MCF 10A (cell line): ENCODE data around the gene BANP. TPM values are rescaled to one million over a fixed set of nuclear protein-coding genes. Genes with fewer than 3 reads are reported as not detected.
"Not testable (repeated sequence)": the region's sequence is repeated elsewhere in the genome, so short reads cannot be mapped to it uniquely, and the experiment has no call there.

Source experiments
- BruUV-seq: library from RNA; stranded (reverse); fragments of 400-500 nt; replicated peaks from 2 replicates; lab custom pipeline; 2021; lab: Mats Ljungman, UMichigan
- CTCF ChIA-PET: fragments of 300-600 bp; sonication (Branson Sonifier 250); formaldehyde crosslinking; extraction: SDS; loops from one replicate; lab custom pipeline; 2021; ENCODE audit warnings: antibody characterized with exemption, inconsistent platforms; lab: Yijun Ruan, JAX
- POLR2A ChIA-PET: fragments of 300-600, 350-650 bp; sonication (Branson Sonifier 250); formaldehyde crosslinking; extraction: SDS; loops from one replicate; lab custom pipeline; 2020; ENCODE audit warnings: antibody characterized with exemption, inconsistent platforms; lab: Yijun Ruan, JAX
- DNase-seq: peaks from one replicate; pipeline ENCODE4 v3.0.0-alpha.2; 2018; ENCODE audit not compliant: unreplicated experiment
- H3K27ac Mint-ChIP-seq: one replicate; pipeline ENCODE4 v1.8.0; 2022; ENCODE audit warnings: mild to moderate bottlenecking, low read depth, mixed read lengths; ENCODE audit not compliant: unreplicated experiment
- H3K27me3 Mint-ChIP-seq: one replicate; pipeline ENCODE4 v1.8.0; 2022; ENCODE audit warnings: mixed read lengths; ENCODE audit not compliant: insufficient read depth, unreplicated experiment
- H3K36me3 Mint-ChIP-seq: one replicate; pipeline ENCODE4 v1.8.0; 2022; ENCODE audit warnings: mild to moderate bottlenecking, moderate library complexity, mixed read lengths; ENCODE audit not compliant: insufficient read depth, unreplicated experiment
- H3K4me1 Mint-ChIP-seq: one replicate; pipeline ENCODE4 v1.8.0; 2022; ENCODE audit warnings: mixed read lengths; ENCODE audit not compliant: insufficient read depth, unreplicated experiment
- H3K4me3 Mint-ChIP-seq: one replicate; pipeline ENCODE4 v1.8.0; 2022; ENCODE audit warnings: mild to moderate bottlenecking, moderate library complexity, mixed read lengths; ENCODE audit not compliant: unreplicated experiment
- H3K9me3 Mint-ChIP-seq: one replicate; pipeline ENCODE4 v1.8.0; 2022; ENCODE audit warnings: mixed read lengths; ENCODE audit not compliant: unreplicated experiment
- CTCF ChIP-seq: fragments of 200-600 bp; IDR thresholded peaks from one replicate; pipeline ENCODE4 v1.8.0; 2022; ENCODE audit warnings: antibody characterized with exemption, mild to moderate bottlenecking; ENCODE audit not compliant: unreplicated experiment
- intact Hi-C: fragments of 100-400 bp; cut with micrococcal nuclease; formaldehyde crosslinking; loops from 2 replicates; pipeline ENCODE4 v1.14.1; 2022
- total RNA-seq: library from RNA; stranded (reverse); gene quantifications from 2 replicates; pipeline ENCODE4 v1.2.3, GENCODE V29; 2022

BANP gene
- total RNA-seq, 1 experiment from 2014 or later, result 38.2 TPM

GRCh38 chr16:88014954-88015805 lies 63.9 kb downstream of the BANP start:
- intact Hi-C loops, result no loop called here
- no TSS peak for BruUV-seq
- H3K27me3 Mint-ChIP-seq, result no peaks in the 10 kb centered on the region
- no peak for TF ChIP-seq CTCF
- H3K9me3 Mint-ChIP-seq, result no peaks in the 10 kb centered on the region
- H3K36me3 Mint-ChIP-seq, result peaks cover 20% of the 10 kb centered on the region
- CTCF ChIA-PET, result no interaction called here
- POLR2A ChIA-PET, result no interaction called here
- no peaks in the 10 kb centered on the region for H3K4me1 Mint-ChIP-seq
- H3K4me3 Mint-ChIP-seq, result no peak overlapping the region
- no peak overlapping the region for H3K27ac Mint-ChIP-seq
- no peak for DNase-seq

GRCh38 chr16:88015806-88016140 lies 64.5 kb downstream of the BANP start:
- Mint-ChIP-seq H3K4me3 (no peak overlapping the region), H3K27ac (no peak overlapping the region), H3K36me3 (peaks cover 23% of the 10 kb centered on the region), H3K9me3 (no peaks in the 10 kb centered on the region), H3K27me3 (no peaks in the 10 kb centered on the region), H3K4me1 (no peaks in the 10 kb centered on the region)
- no TSS peak for BruUV-seq
- no peak for DNase-seq
- POLR2A ChIA-PET, result no interaction called here
- TF ChIP-seq CTCF, result no peak
- intact Hi-C loops, result no loop called here
- CTCF ChIA-PET, result no interaction called here

GRCh38 chr16:88016386-88016785 lies 65.2 kb downstream of the BANP start:
- H3K36me3 Mint-ChIP-seq, result peaks cover 23% of the 10 kb centered on the region
- H3K4me3 Mint-ChIP-seq, intact Hi-C loops: not testable (repeated sequence)

GRCh38 chr16:88016964-88017363 lies 65.7 kb downstream of the BANP start:
- ChIA-PET POLR2A (no interaction called here), CTCF (no interaction called here)
- no peak for TF ChIP-seq CTCF
- BruUV-seq, result no TSS peak
- H3K27me3 Mint-ChIP-seq, result no peaks in the 10 kb centered on the region
- intact Hi-C loops, result no loop called here
- no peaks in the 10 kb centered on the region for H3K4me1 Mint-ChIP-seq
- H3K4me3 Mint-ChIP-seq, result no peak overlapping the region
- DNase-seq, result no peak
- H3K27ac Mint-ChIP-seq, result no peak overlapping the region
- peaks cover 23% of the 10 kb centered on the region for H3K36me3 Mint-ChIP-seq
- H3K9me3 Mint-ChIP-seq, result no peaks in the 10 kb centered on the region

More at GRCh38 chr16:88016386-88016785, 65.2 kb downstream of the BANP start:
- POLR2A ChIA-PET, H3K27me3 Mint-ChIP-seq, H3K9me3 Mint-ChIP-seq, BruUV-seq, DNase-seq, H3K27ac Mint-ChIP-seq, H3K4me1 Mint-ChIP-seq, CTCF ChIA-PET: not testable (repeated sequence)
